ENCODE data around the gene TAPBP. TPM values are rescaled to one million over a fixed set of nuclear protein-coding genes. Genes with fewer than 3 reads are reported as not detected.

TAPBP gene
- total and polyA plus RNA-seq, 2 of the 8 experiments (the other 6 are each of a cell fraction or from before 2014, with no cell fraction given): 24.5 to 35.4 TPM

GRCh38 chr6:33313709-33314514 is at the start of gene TAPBP (continued):
- no peak for TF ChIP-seq CHD7 (IDR thresholded peaks at IDR 0.05; ENCODE audit: insufficient replicate concordance, low read length)
- TF ChIP-seq ASH2L (IDR thresholded peaks at IDR 0.05; ENCODE audit: low read length): no peak
- TF ChIP-seq ATF3 (IDR thresholded peaks at IDR 0.05; ENCODE audit: insufficient read depth, low read depth, low read length): no peak
- TF ChIP-seq CTBP2 (IDR thresholded peaks at IDR 0.05; ENCODE audit: borderline replicate concordance, insufficient read depth, insufficient read length, low read length): no peak
- peak in 1 of 2 experiments; percentile 50; a peak in 1 of 3 replicates for TF ChIP-seq POLR2A (IDR thresholded peaks at IDR 0.05; ENCODE audit: control extremely low read depth in 1 of 2, low read depth in 2 of 2, low read length in 2 of 2)
- TF ChIP-seq BCL11A (IDR thresholded peaks at IDR 0.05; ENCODE audit: low read depth in 2 of 2, low read length in 2 of 2): no peak
- TF ChIP-seq HDAC6 (IDR thresholded peaks at IDR 0.05; ENCODE audit: low read depth, low read length): no peak
- TF ChIP-seq CHD2 (IDR thresholded peaks at IDR 0.05; ENCODE audit: low read length): no peak
- TF ChIP-seq CHD1 (IDR thresholded peaks at IDR 0.05; ENCODE audit: low read depth, low read length): no peak
- TF ChIP-seq JUN (IDR thresholded peaks at IDR 0.05; ENCODE audit: low read depth, low read length): no peak

All from H1 (cell line).